HepG2 (cell line): ENCODE data around the gene ZNF618. TPM values are rescaled to one million over a fixed set of nuclear protein-coding genes. Genes with fewer than 3 reads are reported as not detected.

Source experiments
- ADNP ChIP-seq: sonication (generic); formaldehyde crosslinking; IDR thresholded peaks from 2 replicates; pipeline ENCODE4 v1.4.0; 2020; ENCODE audit warnings: missing genetic modification reagents
- ELF1 ChIP-seq: sonication (generic); formaldehyde crosslinking; IDR thresholded peaks from 2 replicates; pipeline ENCODE4 v1.4.0; 2020; ENCODE audit warnings: missing genetic modification reagents
- PAX8 ChIP-seq: sonication (generic); formaldehyde crosslinking; IDR thresholded peaks from 2 replicates; pipeline ENCODE4 v1.8.0; 2022; ENCODE audit warnings: mild to moderate bottlenecking, missing genetic modification reagents, borderline replicate concordance
- SIN3B ChIP-seq: fragments of 150-350 bp; IDR thresholded peaks from 2 replicates; pipeline ENCODE4 v1.6.1; 2014; ENCODE audit warnings: low read length
- ZBTB38 ChIP-seq: sonication (generic); formaldehyde crosslinking; IDR thresholded peaks from 2 replicates; pipeline ENCODE4 v1.5.1; 2020; ENCODE audit warnings: mild to moderate bottlenecking, missing genetic modification reagents
- ZIK1 ChIP-seq: sonication (generic); formaldehyde crosslinking; IDR thresholded peaks from 2 replicates; pipeline ENCODE4 v1.5.0; 2020; ENCODE audit warnings: mild to moderate bottlenecking, low read depth, missing genetic modification reagents, borderline replicate concordance
- polyA plus RNA-seq, 8 experiments: library from polyadenylated mRNA; depleted of rRNA in 3 of 8; stranded (reverse) in 7 of 8; unstranded in 1 of 8; fragments of >200 nt; fragmentation: Illumina TruSeq in 4 of 8; extraction: Trizol in 4 of 8; gene quantifications; 2 replicates each; pipeline versions ENCODE4 v1.2.1 to v1.2.3, GENCODE V29; 2011 to 2016; ENCODE audit warnings: low read depth in 4 of 8, missing spikeins in 1 of 8, mixed read lengths in 1 of 8; ENCODE audit not compliant: insufficient read depth in 1 of 8
- total RNA-seq, 5 experiments: library from RNA; depleted of rRNA; stranded (reverse); fragments of >200 nt; fragmentation: Illumina TruSeq; extraction: Trizol; gene quantifications; 2 replicates each; pipeline ENCODE4 v1.2.3, GENCODE V29; 2016; ENCODE audit warnings: low read depth in 1 of 5
- TF ChIP-seq, protein P1 (sequence below), 2 experiments: fragments of 450-650 bp in 1 of 2; sonication (generic) in 1 of 2; formaldehyde crosslinking in 1 of 2; IDR thresholded peaks; 2 replicates each; pipeline versions ENCODE4 v1.6.1 to v1.8.0; 2016 to 2022; ENCODE audit warnings: antibody characterized with exemption in 1 of 2, mild to moderate bottlenecking in 1 of 2, missing genetic modification reagents in 1 of 2
- TF ChIP-seq, protein P2 (sequence below): sonication (generic); formaldehyde crosslinking; IDR thresholded peaks from 2 replicates; pipeline ENCODE4 v1.8.0; 2022; ENCODE audit warnings: missing genetic modification reagents, mild to moderate bottlenecking, moderate library complexity, borderline replicate concordance
- TF ChIP-seq, protein P3 (sequence below): sonication (generic); formaldehyde crosslinking; IDR thresholded peaks from 2 replicates; pipeline ENCODE4 v1.4.0; 2020; ENCODE audit warnings: missing genetic modification reagents

ZNF618 gene
- total and polyA plus RNA-seq, 2 of the 13 experiments (the other 11 are each of a cell fraction or from before 2014, with no cell fraction given), result 0.07 TPM

DNA sequence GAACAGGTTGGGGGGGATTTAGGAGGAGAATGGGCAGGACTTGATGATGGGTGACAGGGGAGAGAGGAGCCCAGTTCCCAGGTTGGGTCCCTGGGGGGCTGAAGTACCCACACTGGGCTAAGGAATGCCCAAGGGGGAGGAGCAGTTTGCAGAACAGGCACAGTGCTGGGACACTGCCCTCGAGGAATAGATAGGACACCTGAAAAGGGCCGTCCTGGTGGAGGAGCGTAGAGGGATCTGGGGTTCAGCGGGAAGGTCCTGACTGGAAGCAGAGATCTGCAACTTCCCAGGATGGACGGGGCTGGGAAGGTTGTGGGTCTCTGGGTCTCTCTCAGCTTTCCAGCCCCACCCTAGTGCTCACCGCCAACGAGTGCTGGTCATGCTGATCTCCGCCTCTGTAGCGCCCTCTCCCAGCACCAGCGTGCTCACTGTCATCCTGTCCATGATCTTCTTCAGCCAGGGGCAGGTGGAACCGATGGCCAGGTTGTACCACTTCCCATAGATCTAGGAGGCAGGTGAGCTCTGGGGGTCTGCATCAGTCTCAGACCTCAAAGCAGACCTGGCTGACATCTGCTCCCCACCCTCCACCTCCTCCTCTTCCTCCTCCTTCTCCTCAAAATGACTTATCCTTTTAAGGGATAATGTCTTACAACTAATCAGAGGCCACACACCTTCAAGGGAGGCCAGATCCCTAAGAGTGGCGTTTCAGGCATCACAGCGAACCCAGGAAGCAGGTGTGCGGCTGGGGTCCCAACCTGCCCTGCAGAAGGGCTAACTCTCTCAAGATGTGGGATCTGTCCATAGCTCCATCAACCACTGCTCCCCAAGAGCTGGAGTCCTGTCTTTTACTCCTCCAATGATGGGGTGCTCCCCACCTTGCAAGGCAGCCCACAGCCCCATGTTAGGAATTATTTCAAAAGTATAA, 200.4 kb downstream of the ZNF618 start (continued):
- TF ChIP-seq, protein P1, sequence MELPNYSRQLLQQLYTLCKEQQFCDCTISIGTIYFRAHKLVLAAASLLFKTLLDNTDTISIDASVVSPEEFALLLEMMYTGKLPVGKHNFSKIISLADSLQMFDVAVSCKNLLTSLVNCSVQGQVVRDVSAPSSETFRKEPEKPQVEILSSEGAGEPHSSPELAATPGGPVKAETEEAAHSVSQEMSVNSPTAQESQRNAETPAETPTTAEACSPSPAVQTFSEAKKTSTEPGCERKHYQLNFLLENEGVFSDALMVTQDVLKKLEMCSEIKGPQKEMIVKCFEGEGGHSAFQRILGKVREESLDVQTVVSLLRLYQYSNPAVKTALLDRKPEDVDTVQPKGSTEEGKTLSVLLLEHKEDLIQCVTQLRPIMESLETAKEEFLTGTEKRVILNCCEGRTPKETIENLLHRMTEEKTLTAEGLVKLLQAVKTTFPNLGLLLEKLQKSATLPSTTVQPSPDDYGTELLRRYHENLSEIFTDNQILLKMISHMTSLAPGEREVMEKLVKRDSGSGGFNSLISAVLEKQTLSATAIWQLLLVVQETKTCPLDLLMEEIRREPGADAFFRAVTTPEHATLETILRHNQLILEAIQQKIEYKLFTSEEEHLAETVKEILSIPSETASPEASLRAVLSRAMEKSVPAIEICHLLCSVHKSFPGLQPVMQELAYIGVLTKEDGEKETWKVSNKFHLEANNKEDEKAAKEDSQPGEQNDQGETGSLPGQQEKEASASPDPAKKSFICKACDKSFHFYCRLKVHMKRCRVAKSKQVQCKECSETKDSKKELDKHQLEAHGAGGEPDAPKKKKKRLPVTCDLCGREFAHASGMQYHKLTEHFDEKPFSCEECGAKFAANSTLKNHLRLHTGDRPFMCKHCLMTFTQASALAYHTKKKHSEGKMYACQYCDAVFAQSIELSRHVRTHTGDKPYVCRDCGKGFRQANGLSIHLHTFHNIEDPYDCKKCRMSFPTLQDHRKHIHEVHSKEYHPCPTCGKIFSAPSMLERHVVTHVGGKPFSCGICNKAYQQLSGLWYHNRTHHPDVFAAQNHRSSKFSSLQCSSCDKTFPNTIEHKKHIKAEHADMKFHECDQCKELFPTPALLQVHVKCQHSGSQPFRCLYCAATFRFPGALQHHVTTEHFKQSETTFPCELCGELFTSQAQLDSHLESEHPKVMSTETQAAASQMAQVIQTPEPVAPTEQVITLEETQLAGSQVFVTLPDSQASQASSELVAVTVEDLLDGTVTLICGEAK (IDR thresholded peaks at IDR 0.05), result no peak
- TF ChIP-seq, protein P1 (CRISPR knock-in tag; IDR thresholded peaks at IDR 0.05), result 0 out of 2 replicates have a peak, but pooled peaks have one; percentile 36
- TF ChIP-seq, protein P2, sequence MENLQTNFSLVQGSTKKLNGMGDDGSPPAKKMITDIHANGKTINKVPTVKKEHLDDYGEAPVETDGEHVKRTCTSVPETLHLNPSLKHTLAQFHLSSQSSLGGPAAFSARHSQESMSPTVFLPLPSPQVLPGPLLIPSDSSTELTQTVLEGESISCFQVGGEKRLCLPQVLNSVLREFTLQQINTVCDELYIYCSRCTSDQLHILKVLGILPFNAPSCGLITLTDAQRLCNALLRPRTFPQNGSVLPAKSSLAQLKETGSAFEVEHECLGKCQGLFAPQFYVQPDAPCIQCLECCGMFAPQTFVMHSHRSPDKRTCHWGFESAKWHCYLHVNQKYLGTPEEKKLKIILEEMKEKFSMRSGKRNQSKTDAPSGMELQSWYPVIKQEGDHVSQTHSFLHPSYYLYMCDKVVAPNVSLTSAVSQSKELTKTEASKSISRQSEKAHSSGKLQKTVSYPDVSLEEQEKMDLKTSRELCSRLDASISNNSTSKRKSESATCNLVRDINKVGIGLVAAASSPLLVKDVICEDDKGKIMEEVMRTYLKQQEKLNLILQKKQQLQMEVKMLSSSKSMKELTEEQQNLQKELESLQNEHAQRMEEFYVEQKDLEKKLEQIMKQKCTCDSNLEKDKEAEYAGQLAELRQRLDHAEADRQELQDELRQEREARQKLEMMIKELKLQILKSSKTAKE (CRISPR knock-in tag), result no peak
- TF ChIP-seq SIN3B, result no peak
- TF ChIP-seq ZBTB38, result peak; percentile 80; the same call in 1 of the 2 replicates
- TF ChIP-seq, protein P3, sequence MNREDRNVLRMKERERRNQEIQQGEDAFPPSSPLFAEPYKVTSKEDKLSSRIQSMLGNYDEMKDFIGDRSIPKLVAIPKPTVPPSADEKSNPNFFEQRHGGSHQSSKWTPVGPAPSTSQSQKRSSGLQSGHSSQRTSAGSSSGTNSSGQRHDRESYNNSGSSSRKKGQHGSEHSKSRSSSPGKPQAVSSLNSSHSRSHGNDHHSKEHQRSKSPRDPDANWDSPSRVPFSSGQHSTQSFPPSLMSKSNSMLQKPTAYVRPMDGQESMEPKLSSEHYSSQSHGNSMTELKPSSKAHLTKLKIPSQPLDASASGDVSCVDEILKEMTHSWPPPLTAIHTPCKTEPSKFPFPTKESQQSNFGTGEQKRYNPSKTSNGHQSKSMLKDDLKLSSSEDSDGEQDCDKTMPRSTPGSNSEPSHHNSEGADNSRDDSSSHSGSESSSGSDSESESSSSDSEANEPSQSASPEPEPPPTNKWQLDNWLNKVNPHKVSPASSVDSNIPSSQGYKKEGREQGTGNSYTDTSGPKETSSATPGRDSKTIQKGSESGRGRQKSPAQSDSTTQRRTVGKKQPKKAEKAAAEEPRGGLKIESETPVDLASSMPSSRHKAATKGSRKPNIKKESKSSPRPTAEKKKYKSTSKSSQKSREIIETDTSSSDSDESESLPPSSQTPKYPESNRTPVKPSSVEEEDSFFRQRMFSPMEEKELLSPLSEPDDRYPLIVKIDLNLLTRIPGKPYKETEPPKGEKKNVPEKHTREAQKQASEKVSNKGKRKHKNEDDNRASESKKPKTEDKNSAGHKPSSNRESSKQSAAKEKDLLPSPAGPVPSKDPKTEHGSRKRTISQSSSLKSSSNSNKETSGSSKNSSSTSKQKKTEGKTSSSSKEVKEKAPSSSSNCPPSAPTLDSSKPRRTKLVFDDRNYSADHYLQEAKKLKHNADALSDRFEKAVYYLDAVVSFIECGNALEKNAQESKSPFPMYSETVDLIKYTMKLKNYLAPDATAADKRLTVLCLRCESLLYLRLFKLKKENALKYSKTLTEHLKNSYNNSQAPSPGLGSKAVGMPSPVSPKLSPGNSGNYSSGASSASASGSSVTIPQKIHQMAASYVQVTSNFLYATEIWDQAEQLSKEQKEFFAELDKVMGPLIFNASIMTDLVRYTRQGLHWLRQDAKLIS (CRISPR knock-in tag), result no peak
- no peak for TF ChIP-seq ELF1 (CRISPR knock-in tag)
- TF ChIP-seq ZIK1 (CRISPR knock-in tag), result no peak
- TF ChIP-seq PAX8 (CRISPR knock-in tag), result no peak
- no peak for TF ChIP-seq ADNP (CRISPR knock-in tag)
